Measurements from ENCODE around the gene ZNF253. TPM values are rescaled to one million over a fixed set of nuclear protein-coding genes. Genes with fewer than 3 reads are reported as not detected.
"Not testable (repeated sequence)": the region's sequence is repeated elsewhere in the genome, so short reads cannot be mapped to it uniquely, and the experiment has no call there.

The ZNF253 gene
- total and polyA plus RNA-seq, 7 donors: 1.5 to 13.5 (median 6.1) TPM

GRCh38 chr19:19909654-19910053 lies 44.0 kb downstream of the ZNF253 start:
- intact Hi-C loops (cut with DNase I): no loop called here
- DNase-seq: no peak
- no peak overlapping the region for H3K4me3 ChIP-seq
- 93 to 99% (median 95%) methylated on average over 2 of the region's 2 CpGs for WGBS, 3 donors
- H3K4me1 ChIP-seq: no peaks in the 10 kb centered on the region
- H3K36me3 ChIP-seq (ENCODE audit: insufficient read depth in 1 of 2, low read depth in 1 of 2): no peaks in the 10 kb centered on the region
- H3K27me3 ChIP-seq (ENCODE audit: insufficient read depth in 3 of 3, low read length in 2 of 3): no peaks in the 10 kb centered on the region
- no peak for TF ChIP-seq CTCF (IDR thresholded peaks at IDR 0.05)
- ATAC-seq: no peak
- H3K27ac ChIP-seq: no peak overlapping the region
- peaks cover 4% of the 10 kb centered on the region for H3K9me3 ChIP-seq

- H3K4me3 ChIP-seq: no peak overlapping the region
- DNase-seq: no peak
- H3K27me3 ChIP-seq (ENCODE audit: insufficient read depth in 3 of 3, low read length in 2 of 3): no peaks in the 10 kb centered on the region
- H3K27ac ChIP-seq: no peak overlapping the region
- no peak for ATAC-seq
- H3K9me3 ChIP-seq: peaks cover 4% of the 10 kb centered on the region
- H3K4me1 ChIP-seq: no peaks in the 10 kb centered on the region
- intact Hi-C loops (cut with DNase I): no loop called here
- no peak for TF ChIP-seq CTCF (IDR thresholded peaks at IDR 0.05)
- no peaks in the 10 kb centered on the region for H3K36me3 ChIP-seq (ENCODE audit: insufficient read depth in 1 of 2, low read depth in 1 of 2)
- WGBS, 3 donors: 83 to 90% (median 89%) methylated on average over 1 of the region's 1 CpG
Observed at GRCh38 chr19:19911150-19911549, 45.5 kb downstream of the ZNF253 start.

- no peak for TF ChIP-seq CTCF (IDR thresholded peaks at IDR 0.05)
- H3K27ac ChIP-seq: no peak overlapping the region
- no peaks in the 10 kb centered on the region for H3K9me3 ChIP-seq
- DNase-seq (no peak), ATAC-seq (no peak)
- H3K36me3 ChIP-seq (ENCODE audit: insufficient read depth in 1 of 2, low read depth in 1 of 2): no peaks in the 10 kb centered on the region
- intact Hi-C loops (cut with DNase I): no loop called here
- H3K4me3 ChIP-seq: no peak overlapping the region
- WGBS, 3 donors: 88 to 91% (median 88%) methylated on average over 3 of the region's 3 CpGs
- H3K4me1 ChIP-seq: no peaks in the 10 kb centered on the region
- H3K27me3 ChIP-seq (ENCODE audit: insufficient read depth in 3 of 3, low read length in 2 of 3): no peaks in the 10 kb centered on the region
Observed at GRCh38 chr19:19914596-19914995, 48.9 kb downstream of the ZNF253 start.

- TF ChIP-seq CTCF (IDR thresholded peaks at IDR 0.05): peak; percentile 55
- H3K9me3 ChIP-seq: peaks cover 26% of the 10 kb centered on the region
- H3K36me3 ChIP-seq (ENCODE audit: insufficient read depth in 1 of 2, low read depth in 1 of 2); ATAC-seq; H3K4me1 ChIP-seq; intact Hi-C loops (cut with DNase I); H3K27ac ChIP-seq; H3K27me3 ChIP-seq (ENCODE audit: insufficient read depth in 3 of 3, low read length in 2 of 3); H3K4me3 ChIP-seq: not testable (repeated sequence)
- WGBS, 3 donors: 54 to 87% (median 57%) methylated on average over 7 of the region's 7 CpGs
- DNase-seq: peak; percentile 53 to 79
Observed at GRCh38 chr19:19930417-19930816, 64.7 kb downstream of the ZNF253 start.

GRCh38 chr19:19933432-19934314 lies 68.0 kb downstream of the ZNF253 start:
- H3K4me1 ChIP-seq; H3K27me3 ChIP-seq (ENCODE audit: insufficient read depth in 3 of 3, low read length in 2 of 3); intact Hi-C loops (cut with DNase I); ATAC-seq; DNase-seq; H3K27ac ChIP-seq; H3K4me3 ChIP-seq; H3K36me3 ChIP-seq (ENCODE audit: insufficient read depth in 1 of 2, low read depth in 1 of 2): not testable (repeated sequence)
- peaks cover 43% of the 10 kb centered on the region for H3K9me3 ChIP-seq
- 97 to 100% (median 98%) methylated on average over 3 of the region's 3 CpGs for WGBS, 3 donors
